Fibroblast of skin of right biceps (primary cell): Measurements from ENCODE around the gene CASZ1.

Experiments
- DNase-seq: peaks from one replicate; pipeline ENCODE4 v3.0.0-alpha.2; 2013

CASZ1 gene

DNA sequence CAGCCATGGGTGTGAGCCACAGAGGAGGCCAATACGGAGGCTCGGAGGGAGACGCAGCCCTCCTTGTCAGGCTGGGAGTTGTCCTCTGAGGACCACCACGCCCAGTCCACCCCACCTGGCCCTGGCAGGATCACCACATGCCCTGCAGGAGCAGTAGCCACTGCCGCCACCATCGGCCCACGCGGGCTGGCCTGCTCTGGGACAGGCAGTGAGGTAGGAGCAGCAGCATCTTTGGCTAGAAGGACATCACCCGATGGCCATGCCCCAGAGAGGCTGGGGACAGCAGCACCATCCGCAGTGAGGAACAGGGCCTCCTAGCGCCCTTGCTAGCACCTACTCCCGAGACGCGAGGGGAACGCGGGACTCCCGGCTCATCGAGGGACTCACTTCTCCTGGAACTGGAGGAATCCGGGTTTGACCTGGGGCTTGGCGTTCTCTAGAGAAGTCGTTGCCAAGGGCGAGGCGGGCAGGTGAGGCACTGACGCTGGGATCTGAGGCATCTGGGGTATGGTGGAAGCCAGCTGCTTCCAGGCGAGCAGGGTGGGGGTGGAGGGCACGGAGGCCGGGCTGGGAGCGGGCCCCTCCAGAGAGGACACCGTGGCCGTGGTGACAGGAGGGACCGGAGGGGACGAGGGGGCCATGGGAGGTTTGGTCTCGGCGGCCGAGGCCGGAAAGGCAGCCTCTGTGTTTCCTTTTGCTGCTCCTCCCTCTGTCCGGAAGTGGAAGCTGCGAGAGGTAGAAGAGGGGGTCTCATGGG lies 148.9 kb downstream of the CASZ1 start:
- DNase-seq = no peak

DNA sequence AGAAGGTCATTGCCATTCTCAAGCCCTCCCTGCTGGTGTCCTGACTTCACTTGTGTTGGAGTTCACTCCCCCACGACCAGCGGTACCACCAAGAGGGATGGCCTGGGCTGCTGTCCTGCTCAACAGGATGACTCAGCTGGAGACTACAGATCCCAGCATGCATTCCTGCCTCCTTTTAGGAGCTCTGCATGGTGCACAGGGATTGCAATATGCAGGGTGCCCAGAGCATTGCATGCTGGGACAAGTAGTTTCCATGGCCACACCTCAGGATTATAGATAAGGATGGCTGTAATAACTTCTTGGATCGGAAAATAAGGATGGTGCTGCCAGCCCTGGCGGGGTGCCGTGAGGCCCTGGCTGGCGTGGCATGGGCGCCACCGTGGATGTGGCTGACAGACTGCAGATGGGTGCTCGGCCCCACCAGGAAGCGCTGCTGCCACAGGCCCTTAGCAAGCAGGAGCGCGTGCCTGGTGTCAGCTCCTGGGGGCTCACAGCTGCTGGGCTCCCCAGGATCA lies 150.0 kb downstream of the CASZ1 start:
- peak; percentile 45 for DNase-seq

DNA sequence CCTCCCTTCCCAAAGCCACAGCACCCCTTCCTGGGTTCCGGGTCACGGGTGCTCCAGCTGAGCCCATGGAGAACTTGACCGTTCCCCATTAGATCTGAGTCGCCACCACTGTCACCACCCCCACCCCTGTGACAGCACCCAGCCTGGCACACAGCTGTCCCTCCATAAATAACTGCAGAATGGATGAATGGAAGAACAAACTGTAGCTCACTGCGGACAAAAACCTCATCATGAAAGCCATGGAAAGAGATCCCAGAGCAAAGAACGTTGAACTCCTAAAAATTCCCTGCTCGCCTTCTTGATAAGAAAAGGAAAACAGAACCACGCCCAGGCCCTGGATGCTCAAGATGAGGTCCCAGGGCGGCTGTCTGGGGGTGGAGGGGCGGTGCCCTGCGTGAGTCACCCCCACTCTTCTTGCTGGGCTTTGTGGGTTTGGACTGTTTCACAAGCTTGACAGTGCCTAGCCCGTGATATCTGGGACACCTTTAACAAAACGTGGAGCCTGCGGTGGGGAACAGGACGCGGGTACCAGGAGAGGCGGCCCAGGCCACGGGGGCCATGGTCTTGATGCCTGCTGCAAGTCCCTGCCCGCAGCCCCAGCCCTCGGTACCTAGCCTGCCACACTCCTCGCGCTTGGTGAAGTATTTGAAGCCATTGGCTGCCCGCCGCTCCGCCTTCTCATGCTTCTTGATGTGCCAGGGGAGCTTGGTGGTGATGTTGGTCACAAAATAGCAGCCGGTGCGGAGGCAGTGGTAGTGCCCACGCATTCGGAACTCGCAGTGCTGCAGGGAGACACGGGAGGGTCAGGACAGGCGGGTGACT lies 151.9 kb downstream of the CASZ1 start:
- no peak for DNase-seq

DNA sequence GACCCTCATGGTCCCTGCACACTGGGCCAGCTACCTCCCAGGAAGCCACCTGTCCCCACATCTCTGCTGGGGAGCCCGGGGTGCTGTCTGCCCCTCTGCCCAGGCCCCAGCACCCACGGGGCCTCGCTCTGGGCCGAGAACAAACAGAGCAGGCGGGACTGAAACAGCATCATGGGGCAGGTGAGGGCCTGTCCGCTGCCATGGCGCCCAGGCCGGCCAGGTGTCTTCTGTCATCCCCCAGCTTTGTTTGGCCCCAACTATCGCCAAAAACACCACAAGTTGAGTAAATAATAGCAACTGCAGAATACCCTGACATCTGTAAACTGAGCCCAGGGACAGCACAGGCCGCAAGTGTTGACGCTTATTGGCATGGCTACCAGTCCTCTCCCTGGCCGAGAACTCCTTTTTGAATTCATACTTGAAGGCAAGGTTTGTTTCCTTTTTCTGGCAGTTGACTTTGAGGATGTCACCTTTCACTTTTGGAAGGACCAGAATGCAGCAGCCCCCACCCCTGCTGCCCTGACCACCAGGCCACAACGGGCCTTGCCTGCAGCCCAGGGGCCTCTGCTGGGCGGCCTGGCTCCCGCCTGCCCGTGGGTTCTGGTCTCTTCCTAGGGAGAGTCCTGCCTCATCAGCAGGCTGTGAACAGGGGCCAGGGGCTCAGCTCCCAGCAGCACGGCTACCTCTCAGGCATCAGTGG lies 152.7 kb downstream of the CASZ1 start:
- no peak for DNase-seq

DNA sequence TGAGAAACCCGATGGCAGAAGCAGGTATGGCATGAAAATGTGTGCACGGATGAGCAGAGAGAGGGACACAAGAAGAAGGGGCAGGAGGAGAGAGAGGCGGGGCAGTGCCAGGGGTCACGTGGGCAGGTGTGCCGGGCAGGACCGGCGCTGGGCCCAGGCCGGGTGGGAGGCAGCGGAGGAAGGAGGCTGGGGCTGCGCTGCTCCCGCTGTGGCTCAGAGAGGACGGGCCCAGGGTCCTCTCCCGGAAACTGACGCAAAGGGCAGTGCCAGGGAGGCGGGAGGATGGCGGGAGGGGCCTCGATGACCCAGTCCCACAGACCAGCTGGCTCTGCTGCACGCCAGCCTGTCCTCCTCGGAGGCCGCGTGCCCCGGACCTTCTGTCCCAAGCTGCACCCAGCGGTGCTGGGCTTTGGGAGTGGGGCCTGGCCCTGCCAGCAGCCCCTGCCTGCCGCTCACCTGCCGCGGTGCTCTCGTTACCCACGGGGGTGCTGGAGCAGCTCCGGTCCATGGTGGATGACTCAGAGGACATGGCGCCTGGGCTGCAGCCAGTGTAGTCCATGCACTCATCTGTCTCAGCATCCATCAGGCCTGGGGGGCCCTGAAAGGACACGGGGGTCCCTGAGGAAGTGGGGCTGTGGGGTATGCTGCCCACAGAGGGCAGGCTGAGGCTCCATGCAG lies 153.9 kb downstream of the CASZ1 start:
- no peak for DNase-seq

DNA sequence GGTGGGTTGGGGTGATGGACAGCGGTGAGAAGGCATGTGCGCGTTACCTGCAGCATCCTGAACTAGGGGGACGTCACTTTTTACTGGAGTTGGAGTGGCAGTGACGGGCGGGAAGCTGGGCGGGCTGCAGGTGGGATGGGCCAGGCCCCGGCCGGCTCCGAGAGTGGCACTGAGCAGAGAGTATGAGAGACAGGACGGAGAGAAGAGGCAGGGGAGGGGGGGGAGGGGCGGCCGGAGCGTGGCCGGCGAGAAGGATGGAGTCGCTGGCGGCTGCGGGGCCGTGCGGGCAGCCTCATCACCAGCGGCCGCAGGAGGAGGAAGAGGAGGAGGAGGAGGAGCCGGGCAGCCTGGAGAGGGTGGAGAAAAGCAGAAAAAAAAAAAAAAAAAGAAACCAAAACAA lies 154.5 kb downstream of the CASZ1 start:
- DNase-seq = no peak

DNA sequence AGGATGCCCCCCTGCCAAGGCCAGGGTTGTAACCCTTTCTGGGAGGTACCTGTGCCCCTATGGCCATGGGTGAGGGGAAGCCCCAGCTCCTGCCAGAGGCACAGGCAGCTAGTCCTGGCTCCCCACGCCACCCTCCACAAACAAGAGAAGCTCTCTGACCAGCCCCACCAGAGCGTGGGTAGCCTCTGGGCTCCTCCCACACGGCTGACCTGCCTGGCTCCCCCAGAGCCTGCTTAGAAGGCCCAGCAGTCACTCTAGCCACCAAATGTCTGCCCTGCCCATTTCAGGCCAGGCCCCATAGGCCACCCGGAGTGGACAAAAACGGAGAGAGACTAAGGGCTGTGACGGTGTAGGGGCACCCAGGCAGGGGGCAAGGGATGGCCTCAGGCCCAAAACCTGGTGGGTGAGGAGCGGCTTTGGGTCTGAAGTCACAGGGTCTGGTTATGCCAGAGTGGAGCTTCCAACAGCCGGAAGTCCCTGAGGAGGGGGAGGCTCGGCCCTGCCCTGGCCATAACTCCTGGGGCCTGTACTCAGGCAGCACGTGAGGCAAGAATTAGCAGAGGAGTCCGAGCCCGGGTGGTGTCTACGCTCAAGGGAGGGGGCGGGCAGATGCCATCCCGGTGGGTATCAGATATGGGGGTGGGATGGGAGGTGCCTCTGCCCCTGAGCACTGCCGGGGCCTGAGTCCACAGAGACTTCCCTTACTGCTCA lies 155.4 kb downstream of the CASZ1 start:
- no peak for DNase-seq

DNA sequence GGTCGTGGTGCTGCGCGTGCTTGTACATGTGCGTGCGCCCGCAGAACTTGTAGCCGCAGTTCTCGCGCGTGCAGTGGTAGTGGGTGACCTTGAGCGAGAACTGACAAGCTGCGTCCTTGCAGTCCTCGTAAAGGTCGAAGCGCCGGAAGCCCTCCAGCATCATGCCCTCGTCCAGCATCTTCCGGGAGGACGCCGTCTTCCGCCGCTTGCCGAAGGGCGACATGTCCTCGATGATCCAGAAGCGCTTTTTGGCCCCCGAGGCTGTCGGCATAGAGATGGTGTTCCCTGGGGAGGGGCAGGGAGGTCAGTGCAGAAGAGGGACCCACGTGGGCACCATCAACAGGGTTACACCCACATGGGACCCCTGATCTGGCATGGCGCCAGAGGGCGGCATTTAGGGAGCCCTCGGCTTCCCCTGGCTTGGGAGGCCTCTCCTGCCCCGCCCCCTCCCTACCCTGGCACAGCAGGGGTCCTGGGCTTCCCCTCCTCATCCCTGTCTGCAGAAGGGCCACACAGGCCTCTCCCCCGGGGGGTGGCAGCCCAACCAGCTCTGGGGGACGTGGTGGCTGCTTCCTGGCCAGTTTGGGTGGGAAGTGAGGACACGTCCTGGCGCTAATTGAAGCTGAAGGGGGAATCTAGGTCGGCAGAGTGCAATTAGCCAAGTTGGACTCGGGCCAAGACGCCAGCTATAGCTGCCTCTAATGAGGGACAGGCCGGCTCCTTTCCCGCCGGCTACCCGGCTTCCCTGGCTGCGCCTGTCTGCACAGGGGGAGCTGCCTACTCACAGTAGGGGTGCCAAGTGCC lies 156.5 kb downstream of the CASZ1 start:
- no peak for DNase-seq

DNA sequence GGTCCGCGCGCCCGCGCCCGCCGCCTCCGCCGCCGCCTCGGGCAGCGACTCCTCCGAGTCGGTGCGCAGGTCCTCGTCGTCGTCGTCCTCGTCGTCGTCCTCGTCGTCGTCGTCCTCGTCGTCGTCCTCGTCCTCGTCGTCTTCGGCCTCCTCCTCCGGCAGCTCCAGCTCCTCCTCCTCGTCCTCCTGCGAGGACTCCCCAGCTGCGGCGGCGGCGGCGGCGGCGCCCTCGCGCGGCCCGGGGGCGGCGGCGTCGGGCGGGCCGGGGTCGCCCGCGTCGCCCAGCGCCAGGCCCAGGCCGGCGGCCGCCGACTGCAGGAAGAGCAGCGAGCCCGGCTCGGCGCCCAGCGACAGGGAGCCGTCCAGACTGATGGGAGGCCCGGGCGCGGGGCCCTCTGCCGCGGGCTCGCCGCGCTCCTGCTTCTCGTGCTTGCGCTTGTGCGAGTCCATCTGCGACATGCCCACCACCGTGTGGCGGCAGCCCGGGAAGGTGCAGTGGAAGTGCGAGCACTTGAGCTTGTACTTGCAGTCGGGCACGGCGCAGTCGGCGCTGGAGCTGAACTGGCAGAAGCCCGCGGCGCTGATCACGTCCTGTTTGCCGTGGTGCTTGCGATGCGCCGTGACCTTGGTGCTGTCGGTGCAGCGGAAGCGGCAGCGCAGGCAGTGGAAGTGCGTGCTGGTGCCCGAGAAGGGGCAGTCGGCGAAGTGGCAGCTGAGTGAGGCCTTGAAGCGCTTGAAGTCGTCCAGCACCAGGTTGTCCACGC lies 157.3 kb downstream of the CASZ1 start:
- no peak for DNase-seq

DNA sequence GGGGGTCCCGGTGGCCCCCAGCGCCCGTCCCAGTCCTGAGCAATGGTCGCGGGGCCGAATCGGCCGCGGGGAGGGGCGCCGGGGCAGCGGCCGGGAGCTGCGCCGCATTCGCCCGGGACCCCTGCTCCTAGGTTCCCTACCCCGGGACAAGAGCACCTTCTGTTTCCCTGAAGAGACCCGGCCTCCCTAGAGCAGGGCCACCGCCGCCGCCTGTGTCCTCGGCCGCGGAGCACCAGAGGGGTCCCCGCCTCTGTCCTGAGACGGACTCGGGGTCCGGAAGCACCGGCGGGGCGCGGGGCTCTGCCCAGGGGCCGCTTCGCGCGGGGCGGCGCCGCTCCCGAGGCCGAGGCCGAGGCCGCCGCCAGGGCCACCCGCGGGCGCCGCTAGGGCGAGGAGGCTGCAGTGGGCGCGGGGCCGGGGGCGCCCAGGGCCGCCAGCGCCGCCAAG lies 157.9 kb downstream of the CASZ1 start:
- DNase-seq = no peak

DNA sequence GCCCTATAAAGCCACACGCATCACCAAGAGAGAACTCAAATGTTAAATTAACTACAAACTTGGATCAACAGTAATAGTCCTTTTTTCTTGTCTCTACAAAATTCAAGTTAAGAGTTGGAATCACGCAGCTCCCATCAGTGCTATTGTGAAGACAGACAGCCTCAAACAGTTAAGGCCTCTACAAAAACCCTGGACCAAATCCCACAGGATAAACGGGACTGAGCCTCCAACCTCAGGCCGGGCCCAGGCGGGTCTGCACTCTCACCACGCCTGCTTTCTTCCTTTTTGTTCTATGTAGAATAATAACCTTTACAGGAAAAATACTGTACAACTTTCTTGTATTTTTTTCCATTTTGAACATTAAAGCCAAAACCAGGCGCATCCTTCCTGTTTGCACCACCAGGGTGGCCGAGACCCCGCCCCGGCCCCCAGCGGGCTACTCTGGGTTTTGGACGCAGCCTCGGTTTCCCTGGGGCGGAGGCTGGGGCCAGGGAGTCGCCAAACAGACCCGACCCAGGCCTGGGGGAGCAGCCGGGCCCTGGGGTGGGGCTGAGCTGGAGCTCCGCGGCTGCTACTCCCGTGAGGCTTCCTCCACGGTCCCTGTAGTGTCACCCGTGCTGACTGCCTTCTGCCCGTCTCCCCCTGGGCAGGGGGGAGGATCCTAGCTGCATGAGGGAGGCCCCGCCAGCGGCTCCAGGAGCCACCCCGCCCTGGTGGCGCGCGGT lies 158.4 kb downstream of the CASZ1 start:
- DNase-seq = no peak

DNA sequence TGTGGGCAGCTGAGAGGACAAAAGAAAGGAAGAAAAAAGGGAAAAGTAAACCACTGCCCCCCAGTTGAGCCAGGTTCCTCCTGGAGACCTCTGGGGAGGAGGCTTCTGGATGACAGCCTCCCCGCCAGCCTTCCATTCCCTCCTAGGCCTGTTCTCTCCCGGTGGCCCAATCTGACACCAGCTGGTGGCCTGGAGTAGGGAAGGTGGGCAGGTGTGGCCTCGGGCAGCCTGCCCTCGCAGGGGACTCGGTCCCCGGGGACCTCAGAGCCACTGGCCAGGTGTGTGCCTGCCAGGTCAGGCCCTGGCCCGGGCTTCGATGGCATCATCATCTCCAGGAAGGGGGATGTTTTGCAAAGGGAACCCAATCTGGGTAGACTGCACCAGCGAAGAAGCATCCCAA lies 159.0 kb downstream of the CASZ1 start:
- no peak for DNase-seq

DNA sequence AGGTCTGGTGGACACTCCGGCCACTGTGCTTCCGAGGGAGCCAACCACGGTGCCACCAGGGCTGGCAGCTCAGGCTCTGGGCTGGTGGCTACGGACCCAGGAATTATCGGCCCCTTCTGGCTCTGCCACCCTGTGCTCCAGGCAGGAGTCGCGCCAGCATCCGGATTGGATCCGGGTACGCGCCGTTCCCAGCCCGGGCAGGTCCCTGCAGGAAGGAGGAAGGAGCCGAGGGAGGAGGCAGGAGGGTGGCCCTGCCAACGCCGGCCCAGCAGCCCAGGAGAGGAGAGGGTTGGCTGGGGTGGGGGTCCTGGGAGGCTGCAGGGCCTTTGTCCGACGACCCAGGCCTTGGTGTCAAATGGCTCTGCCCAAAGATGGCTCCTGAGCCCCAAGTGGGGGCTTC lies 160.5 kb downstream of the CASZ1 start:
- no peak for DNase-seq

DNA sequence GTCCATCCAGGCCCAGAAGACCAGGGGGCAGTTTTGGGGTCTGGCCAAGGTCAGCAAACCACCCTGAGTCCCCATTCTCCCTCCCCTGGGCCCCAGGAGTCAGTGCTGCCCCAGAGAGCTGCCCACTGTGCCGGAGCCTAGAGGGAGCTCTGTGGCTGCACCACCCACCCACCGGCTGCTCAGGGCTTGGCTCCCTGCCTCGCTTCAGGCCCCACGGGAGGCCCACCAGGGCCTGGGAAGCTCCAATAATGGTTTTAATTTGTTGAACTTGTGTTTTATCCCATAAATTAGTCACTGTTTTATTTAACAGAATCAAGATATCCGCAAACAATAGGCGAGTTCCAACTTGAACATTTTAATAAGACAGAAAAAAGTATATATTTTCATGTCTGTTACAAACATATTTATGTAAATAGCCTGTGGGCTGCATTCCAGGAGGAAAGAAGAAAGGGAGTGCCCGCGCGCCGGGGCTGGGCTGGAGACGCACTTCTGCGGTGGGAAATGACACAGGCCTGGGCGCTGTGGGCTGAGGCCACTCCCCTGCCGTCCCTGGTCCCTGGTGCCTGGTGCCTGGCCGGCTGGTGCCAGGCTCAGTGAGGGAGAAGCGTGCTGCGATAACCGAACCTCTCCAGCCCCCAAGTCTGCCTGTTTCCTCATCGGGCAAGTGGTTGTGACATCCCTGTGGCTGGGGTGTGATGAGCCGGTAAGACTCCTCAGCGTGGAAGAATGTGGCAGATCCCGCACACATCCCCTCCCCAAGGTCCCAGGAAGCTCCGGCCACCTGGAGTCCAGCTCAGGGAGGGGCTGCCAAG lies 161.2 kb downstream of the CASZ1 start:
- peak; percentile 57 for DNase-seq

DNA sequence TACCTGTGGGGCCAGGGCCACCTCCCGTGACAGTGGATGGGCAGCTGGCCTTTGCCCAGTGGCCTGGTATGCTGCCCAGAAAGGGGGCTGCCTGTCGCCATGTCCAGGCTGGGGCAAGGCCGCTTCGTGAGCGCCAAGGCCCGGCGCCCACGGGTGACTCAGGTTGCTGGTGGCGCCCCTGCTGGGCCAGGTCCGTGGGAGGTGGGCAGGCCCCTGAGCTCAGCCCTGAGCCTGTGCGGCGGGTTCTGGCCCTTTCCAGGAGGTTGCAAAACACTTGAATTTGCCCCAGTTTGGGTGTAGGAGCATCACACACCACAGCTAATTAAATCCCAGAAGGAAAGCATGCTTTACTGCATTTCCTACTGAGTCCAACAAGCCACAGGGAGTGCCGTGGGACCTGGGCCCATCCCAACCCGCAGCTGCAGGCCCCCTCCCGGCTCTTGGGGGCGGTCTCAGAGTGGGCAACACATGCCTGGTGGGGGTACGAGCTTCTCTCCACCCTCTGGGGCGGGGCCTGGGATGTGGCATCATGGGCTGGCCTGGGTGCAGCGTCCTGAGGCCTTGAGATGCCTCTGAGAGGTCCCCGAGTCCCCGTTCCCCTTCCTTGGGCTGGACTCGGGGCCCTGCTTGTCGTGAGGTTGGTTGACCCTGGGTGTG lies 161.9 kb downstream of the CASZ1 start:
- DNase-seq = peak; percentile 18

DNA sequence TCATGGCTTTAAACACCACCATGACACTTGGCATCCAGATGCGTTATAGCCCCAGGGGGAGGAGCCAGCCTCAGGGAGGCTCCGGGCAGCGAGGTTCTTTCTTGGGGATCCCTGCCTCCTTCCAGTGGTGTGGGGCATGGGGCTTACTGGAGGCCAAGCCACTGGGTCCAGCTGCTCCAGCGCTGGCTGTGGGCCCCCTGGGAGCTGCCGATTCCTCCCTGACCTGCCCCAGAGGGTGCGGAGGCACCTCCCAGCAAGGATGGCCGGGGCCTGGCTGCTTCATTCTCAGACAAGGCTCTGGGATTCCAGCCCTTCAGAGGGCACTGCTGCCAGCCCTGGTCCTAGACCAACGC lies 162.4 kb downstream of the CASZ1 start:
- no peak for DNase-seq

DNA sequence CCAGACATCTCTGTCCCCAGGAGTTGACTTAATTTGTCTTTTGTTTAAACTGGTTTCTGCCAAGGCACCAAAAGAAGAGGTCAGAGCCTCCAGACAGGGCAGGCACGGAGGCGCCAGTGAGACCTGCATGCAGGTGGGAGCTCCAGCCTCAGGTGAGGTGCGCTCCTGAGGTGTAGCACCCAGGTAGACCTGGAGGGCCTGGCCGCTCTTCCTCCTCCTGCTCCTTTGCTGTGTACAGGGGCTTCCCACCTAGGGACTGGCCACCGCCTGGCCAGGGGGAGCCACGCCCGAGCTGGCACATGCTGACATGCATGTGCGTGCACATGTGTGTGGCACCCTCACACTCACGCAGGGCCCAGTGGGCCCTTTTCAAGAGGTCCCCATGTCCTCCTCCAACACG lies 163.0 kb downstream of the CASZ1 start:
- no peak for DNase-seq

DNA sequence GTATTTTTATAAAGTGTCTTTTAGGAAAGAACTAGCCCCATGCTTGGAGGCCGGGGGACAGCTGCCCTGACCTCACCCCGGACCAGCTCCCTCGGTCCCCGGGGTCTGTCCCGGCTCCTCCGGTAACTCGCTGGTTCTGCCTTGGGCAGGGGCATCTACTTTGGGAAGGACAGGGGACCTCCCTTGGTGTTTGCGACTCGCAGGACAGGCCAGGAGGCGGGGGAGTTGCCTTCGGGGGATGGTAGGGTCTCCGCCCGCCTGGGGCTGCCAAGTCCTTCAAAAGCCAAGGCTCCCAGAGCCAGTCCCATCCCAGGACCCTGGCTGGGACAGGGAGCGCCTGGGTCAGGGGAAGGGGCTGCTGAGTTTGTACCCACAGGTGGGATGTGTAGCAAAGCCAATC lies 163.8 kb downstream of the CASZ1 start:
- no peak for DNase-seq
